GM19324 (cell line): ENCODE measurements around the gene SUMO4.

Source experiments
- ATAC-seq: cut with Tn5 transposase; IDR thresholded peaks from one replicate; pipeline ENCODE4 v1.9.1; 2021; ENCODE audit warnings: mild to moderate bottlenecking, moderate library complexity; ENCODE audit not compliant: unreplicated experiment, low FRiP score

Gene SUMO4

GRCh38 chr6:149400050-149400449, at the start of gene SUMO4:
TSS of gene SUMO4 (plus strand) at chr6:149400262. CDS start at chr6:149400392, 130 bp downstream.
- no peak for ATAC-seq

DNA sequence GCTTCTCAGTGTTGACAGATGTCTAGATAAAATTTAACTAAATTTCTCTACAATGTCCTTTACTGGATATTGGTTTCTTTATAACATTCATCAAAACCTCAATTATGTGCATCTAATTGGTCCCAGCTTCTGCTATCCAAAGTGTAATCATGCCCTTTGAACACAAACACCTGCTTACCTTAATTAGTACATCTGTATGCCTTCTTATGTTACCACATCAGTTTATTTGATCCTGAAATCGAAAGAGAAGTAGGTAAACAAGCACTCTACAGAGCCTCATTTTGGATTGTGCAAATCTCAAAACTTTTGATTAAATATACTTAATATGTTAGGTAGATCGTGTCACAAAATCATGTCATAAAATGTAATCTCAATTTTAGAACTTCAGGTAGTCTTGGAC, 46.1 kb upstream of the SUMO4 start:
- no peak for ATAC-seq

DNA sequence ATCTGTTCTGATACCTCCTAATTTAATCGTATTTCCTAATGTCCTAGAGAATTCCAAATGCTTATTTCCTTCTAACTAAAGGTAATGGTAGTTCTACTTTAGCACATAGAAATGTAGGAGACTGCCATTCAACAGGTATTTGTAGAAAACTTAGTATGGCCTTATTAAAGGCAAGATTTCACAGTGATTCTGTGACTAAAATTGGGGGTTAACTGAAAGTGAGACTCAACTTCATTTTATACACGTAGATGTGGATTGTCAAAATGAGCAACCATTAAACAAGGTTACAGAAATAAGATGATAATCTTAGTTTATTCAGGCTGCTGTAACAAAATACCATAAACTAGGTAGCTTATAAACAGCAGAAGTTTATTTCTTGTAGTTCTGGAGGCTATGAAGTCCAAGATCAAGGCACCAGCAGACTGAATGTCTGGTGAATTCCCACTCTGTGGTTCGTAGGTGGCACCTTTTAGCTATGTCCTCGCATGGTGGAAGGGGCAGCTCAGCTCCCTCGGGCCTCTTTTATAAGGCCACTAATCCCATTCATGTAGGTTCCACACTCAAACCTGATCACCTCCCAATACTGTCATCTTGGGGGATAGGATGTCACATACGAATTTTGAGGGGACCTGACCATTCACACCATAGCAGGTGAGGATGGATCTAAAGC, 43.8 kb upstream of the SUMO4 start:
- no peak for ATAC-seq

DNA sequence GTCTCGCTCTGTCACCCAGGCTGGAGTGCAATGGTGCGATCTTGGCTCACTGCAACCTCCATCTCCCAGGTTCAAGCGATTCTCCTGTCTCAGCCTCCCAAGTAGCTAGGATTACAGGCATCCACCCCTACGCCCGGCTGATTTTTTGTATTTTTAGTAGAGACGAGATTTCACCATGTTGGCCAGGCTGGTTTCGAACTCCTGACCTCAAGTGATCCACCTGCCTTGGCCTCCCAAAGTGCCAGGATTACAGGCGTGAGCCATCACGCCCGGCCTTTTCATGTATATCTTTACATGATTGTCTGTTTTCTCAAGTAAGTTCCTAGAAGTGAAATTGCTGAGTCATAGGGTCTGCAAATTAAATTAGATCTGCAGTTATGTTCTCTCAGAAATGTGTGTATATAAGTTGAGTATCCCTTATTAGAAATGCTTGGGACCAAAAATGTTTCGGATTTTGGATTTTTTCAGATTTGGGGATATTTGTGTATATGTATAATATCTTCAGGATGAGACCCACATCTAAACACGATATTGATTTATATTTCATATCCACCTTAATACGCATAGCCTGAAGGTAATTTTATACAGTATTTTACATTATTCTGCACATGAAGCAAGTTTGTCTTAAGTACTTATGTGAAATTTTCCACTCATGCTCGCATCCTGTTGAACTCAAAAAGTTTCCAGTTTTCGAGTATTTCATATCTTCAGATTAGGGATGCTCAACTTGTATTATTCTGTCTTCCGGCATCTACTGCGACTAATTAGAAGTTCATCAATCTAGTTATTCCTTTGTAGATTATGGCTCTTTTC, 42.1 kb upstream of the SUMO4 start:
- no peak for ATAC-seq

DNA sequence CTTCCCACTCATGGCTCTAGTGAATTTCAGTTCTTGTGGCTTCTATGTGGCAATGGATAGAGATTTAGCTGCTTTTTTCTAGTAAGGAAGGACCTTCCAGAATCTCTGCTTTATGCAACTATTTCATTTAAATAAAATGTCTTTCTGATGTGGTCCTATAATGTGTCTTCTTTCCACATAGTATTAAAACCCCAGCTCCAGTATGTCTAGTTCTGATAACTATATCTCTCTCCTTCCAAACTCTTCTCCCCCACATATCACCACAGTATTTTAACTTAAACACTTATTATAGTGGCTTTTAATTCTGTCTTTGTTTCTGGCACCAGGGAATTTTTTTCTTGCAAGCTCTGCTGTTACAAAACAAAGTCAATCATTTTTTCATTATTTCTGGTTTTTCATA, 40.6 kb upstream of the SUMO4 start:
- ATAC-seq = no peak

DNA sequence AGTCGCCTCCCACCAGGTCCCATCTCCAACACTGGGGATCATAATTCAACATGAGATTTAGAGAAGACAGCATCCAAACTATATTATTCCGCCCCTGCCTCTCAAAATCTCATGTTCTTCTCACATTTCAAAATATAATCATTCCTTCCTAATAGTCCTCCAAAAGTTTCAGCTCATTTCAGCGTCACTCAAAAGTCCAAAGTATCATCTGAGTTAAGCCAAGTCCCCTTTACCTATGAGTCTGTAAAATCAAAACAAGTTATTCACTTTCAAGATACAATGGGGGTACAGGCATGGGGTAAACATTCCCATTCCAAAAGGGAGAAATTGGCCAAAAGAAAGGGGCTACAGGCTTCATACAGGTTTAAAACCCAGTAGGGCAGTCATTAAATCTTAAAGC, 39.5 kb upstream of the SUMO4 start:
- ATAC-seq = no peak

DNA sequence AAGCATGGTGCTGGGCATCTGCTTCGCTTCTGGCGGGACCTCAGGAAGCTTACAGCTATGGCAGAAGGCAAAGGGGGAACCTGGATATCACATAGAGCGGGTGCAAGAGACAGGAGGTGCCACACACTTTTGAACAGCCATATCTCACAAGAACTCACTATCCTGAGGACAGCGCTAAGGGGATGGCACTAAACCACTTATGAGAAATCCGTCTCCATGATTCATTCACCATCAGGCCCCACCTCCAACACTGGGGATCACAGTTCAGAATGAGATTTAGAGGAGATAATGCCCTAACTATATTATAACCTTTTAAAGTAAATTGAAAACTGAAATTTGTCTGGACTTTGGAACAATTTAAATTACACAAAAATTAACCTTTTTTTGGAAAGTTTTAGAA, 37.8 kb upstream of the SUMO4 start:
- no peak for ATAC-seq

DNA sequence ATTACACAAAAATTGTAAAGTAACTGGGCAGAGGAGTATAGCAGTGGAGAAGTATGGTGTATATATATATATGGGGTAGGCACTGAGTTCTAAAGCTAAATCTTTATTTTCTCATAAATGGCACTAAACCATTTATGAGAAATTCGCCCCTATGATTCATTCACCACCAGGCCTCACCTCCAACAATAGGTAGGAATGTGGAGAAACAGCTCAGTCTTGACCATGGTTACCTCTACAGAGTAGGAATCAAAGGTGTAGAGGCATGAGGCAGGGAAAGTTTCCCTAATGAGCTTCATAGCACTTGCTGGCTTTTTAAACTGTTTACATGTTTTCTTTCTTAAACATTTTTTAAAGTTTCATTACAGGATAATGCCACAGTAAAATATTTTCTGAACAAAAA, 36.9 kb upstream of the SUMO4 start:
- no peak for ATAC-seq

- no peak for ATAC-seq
Observed at GRCh38 chr6:149364557-149364956, 35.5 kb upstream of the SUMO4 start.

DNA sequence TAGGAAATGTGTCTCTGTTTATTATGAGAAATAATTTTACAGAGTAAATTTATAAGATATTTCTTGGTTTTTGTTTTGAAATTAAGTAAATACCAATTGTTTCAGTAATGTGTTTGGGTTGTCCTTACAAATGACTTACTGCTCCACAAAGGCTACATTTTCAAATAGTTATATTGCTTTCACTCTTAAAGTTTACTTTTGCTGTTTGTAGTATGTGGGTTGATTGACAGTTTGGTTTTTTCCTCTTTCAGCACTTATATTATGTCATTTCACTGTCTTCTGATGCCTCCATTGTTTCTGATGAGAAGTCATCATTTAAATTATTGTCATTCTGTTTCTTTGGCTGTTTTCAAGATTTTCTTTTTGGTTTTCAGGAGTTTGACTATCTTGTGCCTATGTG, 34.9 kb upstream of the SUMO4 start:
- ATAC-seq = no peak

- ATAC-seq = no peak
Observed at GRCh38 chr6:149366267-149366921, 33.7 kb upstream of the SUMO4 start.

DNA sequence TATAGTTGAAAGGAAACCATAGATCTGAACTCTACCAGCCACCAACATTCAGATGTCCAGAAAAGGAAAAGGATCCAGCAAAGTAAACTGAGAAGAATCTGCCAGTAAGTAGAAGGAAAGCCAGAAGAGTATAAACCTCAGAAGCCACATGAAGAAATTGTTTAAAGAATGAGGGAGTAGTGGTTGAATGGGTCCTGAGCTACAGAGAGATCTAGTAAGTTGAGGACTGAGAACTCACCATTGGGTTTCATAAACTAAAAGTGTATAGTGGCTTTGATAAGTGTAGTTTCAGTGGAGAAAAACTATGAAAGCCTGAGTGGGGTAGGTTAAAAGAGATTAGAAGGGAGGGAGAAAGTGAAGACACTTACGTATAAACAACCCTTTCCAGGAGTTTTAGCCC, 32.0 kb upstream of the SUMO4 start:
- ATAC-seq = no peak

DNA sequence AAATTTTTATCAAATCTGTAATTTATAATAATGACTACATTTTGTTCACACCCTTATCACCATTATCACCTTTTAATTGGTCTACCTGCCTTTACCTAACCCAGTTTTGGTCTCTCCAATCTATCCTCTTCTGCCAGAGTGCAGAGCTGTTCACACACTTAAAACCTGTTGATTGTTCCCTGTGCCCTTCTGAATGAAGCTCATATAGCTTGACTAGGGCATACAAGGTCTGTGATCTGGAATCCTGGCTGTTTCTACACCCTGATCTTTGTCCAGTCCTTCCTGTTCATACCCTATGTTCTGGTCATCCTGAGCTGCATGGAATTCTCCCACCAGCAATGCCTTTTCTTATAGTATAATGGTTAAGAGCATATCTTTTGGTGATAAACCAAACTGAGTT, 28.9 kb upstream of the SUMO4 start:
- no peak for ATAC-seq

DNA sequence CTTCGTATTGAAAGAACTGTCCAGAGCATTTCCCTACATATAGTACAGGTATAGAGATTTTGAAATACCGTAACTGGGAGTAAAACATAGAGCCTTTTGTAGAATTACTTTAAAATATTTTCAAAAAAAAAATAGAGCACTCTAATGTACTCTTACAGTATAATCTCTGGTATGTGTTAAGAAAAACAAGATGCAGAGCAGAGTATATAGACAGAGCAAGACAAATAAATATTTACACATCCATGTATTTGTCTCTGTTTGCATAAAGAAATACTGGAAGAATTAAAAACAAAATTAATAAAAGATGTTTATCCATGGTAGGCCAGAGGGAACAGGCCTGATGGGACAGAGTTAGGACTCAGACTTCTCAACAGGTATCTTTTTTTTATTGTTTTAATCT, 28.0 kb upstream of the SUMO4 start:
- ATAC-seq = no peak

GRCh38 chr6:149373511-149373910, 26.6 kb upstream of the SUMO4 start:
- ATAC-seq = no peak

DNA sequence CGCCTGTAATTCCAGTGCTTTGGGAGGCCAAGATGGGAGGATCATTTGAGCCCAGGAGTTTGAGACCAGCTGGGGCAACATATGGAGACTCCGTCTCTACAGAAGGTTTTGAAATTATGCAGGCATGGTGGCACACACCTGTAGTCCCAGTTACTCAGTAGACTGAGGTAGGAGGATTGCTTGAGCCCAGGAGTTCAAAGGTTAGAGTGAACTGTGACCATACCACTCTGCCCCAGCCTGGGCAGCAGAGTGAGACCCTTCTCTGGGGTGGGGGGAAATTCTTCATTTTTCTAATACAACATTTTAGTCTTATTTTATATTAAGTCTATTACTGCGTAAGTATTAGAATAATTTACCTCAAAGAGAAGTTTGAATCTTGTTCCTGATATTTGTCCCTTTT, 20.1 kb upstream of the SUMO4 start:
- ATAC-seq = no peak

- no peak for ATAC-seq
Observed at GRCh38 chr6:149380523-149380922, 19.5 kb upstream of the SUMO4 start.

DNA sequence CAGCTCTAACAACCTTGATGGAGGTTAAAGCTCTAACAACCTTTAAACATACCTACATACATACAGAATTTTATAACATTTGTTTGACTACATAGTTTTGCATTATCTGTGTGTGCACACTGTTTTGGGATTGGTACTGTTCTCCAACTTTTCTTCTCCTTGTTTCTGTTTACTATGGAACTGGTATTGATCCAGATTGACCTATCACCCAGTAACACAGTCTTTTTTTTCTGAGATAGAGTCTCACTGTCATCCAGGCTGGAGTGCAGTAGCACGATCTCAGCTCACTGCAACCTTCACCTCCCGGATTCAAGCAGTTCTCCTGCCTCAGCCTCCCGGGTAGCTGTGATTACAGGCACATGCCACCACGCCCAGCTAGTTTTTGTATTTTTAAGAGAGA, 16.7 kb upstream of the SUMO4 start:
- no peak for ATAC-seq

DNA sequence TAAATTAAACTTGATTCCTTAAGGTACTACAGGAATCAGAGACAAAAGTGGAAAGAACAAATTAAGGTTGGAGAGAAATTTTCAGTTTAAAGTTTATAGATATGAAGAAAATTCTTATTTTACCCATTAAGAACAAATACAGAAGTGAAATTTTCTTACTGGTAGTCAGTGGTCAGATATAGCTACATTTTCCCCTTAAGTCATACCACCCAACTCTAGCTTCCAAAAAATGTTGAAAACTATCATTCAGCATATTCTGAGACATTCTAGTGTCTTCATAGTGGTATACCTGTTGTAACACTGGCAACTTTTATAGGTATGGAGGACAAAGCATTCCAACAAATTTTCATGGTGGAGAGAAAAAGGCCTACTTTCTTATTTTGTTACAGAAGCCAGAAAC, 15.6 kb upstream of the SUMO4 start:
- no peak for ATAC-seq

- no peak for ATAC-seq
Observed at GRCh38 chr6:149385998-149386646, 13.9 kb upstream of the SUMO4 start.
